Fibroblast of lung (primary cell): ENCODE data around the gene KCP.
A peak's percentile ranks its signal among the peaks of the same experiment; 100 is the strongest.

Source experiments
- CTCF ChIP-seq, 2 donors: IDR thresholded peaks in 1 of 2; conservative IDR thresholded peaks in 1 of 2; 1 replicate in 1 of 2; 2 replicates in 1 of 2; pipeline ENCODE4 v1.5.1; 2011 to 2012; ENCODE audit warnings: low read length in 2 of 2, control low read depth in 1 of 2, inconsistent platforms in 1 of 2, low read depth in 1 of 2, mild to moderate bottlenecking in 1 of 2
- EZH2 ChIP-seq: IDR thresholded peaks from 2 replicates; pipeline ENCODE4 v1.5.1; 2012; ENCODE audit warnings: low read length, control low read depth, mild to moderate bottlenecking; ENCODE audit errors: missing control alignments

- TF ChIP-seq CTCF (conservative IDR thresholded peaks at IDR 0.05 in 1 of 2, IDR thresholded peaks at IDR 0.05 in 1 of 2; ENCODE audit: low read depth in 1 of 2, low read length in 2 of 2) (no peak), EZH2 (peak; percentile 27)
Observed at GRCh38 chr7:128914566-128915151, 4.2 kb upstream of the KCP start.
